Islet precursor cell (in vitro differentiated cells): ENCODE measurements around the gene GPATCH3.
"Not testable (repeated sequence)": the region's sequence is repeated elsewhere in the genome, so short reads cannot be mapped to it uniquely, and the experiment has no call there.

Experiments
- DNase-seq: peaks from one replicate; pipeline ENCODE4 v3.0.0-alpha.2; 2018

The GPATCH3 gene

DNA sequence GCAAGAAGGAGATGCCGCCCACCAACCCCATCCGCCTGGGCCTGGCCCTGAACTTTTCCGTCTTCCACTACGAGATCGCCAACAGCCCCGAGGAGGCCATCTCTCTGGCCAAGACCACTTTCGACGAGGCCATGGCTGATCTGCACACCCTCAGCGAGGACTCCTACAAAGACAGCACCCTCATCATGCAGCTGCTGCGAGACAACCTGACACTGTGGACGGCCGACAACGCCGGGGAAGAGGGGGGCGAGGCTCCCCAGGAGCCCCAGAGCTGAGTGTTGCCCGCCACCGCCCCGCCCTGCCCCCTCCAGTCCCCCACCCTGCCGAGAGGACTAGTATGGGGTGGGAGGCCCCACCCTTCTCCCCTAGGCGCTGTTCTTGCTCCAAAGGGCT lies 36.6 kb downstream of the GPATCH3 start:
- DNase-seq = no peak

DNA sequence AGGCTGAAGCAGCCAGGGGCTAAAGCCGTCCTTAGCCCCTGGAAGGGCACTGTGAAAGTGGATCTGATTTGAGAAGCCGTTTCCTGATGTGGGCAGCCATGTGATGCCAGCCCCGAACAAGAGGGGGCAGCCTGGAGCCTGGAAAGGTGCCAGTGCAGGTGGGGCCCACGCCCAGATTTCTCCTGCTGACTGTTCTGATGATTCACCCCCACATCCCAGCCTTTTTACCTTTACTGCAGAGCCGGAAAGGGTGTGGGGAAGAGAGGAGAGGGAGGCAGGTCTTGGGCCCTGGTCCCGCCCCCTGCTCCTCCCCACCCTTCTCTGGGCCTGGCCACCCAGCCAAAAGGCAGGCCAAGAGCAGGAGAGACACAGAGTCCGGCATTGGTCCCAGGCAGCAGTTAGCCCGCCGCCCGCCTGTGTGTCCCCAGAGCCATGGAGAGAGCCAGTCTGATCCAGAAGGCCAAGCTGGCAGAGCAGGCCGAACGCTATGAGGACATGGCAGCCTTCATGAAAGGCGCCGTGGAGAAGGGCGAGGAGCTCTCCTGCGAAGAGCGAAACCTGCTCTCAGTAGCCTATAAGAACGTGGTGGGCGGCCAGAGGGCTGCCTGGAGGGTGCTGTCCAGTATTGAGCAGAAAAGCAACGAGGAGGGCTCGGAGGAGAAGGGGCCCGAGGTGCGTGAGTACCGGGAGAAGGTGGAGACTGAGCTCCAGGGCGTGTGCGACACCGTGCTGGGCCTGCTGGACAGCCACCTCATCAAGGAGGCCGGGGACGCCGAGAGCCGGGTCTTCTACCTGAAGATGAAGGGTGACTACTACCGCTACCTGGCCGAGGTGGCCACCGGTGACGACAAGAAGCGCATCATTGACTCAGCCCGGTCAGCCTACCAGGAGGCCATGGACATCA lies 37.2 kb downstream of the GPATCH3 start, which contains the start of gene SFN:
TSS of gene SFN (plus strand) at position 369 of the 904 bp plus-strand sequence. CDS start at position 433, 64 bp downstream.
- DNase-seq = peak; percentile 97

DNA sequence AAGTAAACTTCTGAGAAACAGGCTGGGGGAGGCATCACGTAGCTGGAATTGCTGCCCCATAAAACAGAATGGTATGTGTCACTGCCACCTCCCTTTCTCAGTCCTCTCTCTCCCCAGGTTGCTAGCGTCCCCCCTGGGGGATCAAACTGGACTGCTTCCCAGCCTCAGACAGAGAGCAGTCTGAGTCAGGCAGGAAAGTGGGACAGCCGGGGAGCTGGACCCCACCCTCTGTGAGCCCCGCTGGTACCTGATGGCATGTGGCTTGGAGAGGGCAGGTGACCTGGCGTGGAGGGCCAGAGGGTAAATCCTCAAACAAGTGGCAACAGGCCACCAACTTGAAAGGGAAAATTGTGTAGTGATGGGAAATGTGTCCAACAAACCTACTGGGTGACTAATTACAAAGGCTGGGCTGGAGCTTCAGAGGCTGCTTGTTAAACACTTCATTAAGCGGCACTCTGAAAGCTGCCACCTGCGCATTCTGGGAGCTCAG lies 38.3 kb downstream of the GPATCH3 start:
- no peak for DNase-seq

DNA sequence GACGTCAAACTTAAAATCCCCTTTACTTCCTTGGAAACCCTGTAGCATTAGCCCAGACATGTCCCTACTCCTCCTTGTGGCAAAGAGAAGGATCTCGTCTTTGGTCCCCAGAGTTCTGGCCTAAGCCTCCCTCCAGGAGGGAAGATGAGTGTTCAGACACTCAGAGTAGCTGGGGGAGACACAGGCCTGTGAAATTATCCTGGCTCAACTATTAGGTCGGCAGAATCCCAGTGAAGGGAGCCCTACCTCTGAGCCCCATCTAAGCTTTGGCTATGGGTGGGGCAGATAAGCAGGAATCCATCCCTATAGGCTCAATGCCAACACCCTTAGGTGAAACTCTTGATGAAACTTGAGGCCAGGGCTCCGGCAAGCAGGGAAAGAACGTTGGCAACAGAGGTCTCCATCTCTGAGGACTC lies 39.0 kb downstream of the GPATCH3 start:
- DNase-seq = no peak

DNA sequence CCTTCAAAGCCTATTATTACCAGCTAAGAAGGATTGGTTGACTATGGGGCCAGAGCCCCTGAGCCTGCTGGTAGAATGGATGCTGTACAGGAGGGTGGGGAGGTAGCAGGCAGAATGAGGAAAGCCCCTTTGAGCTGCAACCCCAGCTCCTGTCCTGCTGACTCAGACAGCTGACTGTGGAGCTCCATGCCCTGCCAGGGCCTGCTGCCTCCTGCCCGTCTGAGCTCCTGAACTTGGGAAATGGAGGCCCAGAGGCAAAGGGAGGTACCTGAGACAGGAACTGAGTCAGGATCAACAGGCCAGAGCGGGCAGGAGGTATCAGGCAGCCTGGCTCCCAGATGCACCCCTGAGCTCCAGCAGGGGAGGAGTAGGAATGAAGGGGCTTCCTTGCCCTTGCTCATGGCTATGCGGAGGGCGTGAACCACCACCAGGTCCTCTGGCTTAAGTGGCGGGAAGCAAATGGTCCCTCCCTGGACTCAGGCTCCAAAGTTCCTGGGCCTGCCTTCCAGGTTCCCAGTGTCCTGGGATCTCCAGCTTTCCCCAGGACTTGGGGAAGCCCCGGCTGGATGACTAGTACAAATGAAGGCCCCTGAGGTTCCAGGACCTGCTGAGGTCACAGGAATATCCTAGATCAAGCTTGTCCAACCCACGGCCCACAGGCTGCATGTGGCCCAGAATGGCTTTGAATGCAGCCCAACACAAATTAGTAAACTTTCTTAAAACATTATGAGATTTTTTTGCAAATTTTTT lies 41.2 kb downstream of the GPATCH3 start:
- DNase-seq = no peak

DNA sequence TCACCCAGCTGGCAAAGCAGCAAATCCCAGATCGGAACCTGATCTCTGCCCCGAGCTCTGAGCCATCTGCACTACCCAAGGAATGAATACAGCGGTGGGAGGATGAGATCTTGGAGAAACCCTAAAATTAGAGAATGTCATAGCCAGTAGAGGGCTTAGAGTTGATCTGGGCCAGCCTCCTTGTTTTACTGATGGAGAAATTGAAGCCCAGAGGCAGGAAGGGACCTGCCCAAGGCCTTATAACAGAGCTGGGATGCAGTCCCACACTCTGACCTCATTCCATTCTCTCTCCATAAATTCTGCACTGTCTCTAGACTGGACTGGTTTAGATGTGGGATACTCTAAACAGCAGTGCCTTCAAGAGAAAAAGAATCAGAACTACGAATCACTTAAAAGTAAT lies 42.1 kb downstream of the GPATCH3 start:
- no peak for DNase-seq

DNA sequence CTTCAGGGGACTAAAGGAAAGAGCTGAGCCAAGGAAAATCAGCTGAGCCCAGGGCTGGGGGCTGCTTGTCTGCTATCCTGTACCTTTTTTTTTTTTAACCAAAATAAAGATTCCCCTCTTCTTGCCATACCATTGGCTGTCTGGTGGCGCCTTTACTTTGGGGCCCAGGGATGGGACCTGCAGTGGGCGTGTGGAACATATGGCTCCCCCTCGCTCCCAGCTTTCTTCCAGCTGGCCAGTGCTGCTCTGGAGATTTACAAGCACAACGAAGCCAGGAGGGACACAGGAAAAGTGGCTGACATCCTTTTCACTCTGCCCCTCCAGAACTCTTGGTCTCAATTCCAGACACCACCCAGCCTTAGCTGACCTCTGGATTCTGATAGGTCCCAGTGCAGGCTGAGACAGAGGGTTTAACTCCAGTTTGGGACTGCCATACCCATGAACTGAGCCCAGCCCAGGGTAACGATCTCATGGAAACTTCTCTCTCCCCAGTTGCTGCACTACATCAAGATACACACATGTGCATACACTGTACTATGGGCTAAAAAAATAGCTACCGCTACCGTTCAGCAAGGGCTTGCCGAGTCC lies 42.7 kb downstream of the GPATCH3 start:
- no peak for DNase-seq

DNA sequence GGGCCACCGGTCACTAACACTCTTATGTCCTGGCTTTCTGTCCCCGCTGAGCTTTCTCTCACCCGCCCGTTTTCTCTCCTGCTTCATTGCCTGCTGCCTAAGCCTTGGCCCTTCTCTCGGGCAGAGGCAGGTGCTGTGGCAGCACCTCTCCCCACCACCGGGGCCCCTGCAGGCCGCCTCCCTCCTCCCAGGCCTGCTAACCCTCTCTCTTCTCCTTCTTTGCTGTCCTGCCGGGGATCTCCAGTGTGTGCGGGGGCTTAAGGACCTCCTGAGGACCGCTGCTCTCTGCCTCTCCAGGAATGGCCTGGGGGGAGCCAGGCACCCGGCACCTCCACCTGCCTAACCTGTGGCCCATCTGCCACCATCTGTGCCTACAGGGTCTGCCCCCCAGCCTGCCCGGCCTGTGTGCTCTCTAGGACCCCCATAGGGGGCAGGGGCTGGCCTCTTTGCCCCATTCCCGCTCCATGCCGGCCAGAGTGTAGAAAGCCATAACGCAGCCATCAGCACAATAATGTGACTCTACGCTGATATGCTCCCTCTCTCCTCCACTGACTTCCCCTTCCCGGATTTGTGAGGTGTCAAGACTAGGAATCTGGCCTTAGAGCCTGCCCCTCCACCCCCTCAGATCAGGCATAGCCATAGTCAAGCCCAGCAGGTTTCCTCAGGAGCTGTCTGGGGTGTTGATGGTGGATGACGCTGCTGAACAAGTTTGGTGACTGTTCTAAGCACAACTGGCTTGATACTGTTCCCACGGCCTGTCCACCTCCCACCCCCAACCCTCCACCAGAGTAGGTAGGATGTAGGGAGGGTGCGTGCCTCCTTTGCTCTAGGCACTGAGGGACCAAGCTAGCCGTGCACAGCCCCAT lies 43.4 kb downstream of the GPATCH3 start:
- DNase-seq = peak; percentile 89

DNA sequence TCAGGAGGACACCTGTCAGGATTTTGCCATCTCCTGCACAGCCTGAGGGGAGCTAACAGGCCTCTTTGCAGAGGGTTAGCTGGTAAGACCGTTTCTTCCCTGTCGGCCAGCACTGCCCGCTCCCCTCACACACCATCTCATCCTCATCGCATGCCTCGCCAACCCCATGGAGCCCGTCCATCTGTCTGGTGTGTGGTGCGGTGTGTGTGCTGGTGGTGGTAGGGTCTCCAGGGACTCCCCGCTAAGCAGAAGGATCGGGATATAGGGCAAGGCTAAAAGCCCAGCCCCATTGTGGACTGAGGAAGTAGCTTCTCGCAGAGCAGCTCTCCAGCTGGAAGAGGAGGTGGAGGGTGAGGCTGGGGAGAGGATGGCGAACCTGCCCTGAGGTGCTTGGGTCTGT lies 44.1 kb downstream of the GPATCH3 start:
- DNase-seq = no peak

DNA sequence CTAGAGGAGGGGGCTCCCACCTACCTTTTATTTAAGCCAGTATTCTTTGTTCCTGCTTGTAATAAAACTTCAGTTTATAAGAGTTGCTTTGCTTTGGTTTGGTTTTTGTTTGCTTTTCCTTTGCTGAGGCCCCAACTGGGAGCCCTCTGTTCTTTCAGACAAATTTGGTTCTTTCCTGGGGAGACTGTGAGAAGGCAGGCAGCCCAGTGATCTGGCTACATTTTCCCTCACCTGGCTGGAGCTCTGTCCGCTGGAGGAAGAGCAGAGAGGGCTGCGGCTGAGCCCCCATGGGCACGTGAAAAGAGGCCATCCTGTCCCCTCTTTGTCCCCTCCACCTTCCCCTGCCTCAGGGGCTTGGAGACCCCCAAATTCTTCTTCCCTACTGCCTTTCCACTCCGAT lies 44.6 kb downstream of the GPATCH3 start:
- DNase-seq = no peak

DNA sequence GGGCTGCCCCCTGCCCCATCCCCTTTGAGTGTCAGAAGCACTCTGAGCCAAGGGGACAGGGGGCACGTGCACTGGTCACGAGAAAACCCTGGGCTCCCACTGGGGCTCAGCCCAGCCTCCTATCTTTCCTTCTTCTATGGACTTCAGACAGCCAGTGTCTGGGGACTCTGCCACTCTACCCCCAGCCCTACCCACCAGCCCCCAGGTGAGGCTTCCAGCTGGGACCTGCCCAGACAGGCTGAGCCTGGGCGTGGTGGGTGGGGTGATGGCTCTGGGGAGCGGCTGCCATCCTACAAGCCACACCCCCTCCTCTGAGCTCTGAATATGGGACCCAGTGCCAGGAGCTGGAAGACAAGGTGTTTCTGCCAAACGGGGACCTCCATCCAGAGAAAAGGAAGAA lies 45.4 kb downstream of the GPATCH3 start:
- no peak for DNase-seq

DNA sequence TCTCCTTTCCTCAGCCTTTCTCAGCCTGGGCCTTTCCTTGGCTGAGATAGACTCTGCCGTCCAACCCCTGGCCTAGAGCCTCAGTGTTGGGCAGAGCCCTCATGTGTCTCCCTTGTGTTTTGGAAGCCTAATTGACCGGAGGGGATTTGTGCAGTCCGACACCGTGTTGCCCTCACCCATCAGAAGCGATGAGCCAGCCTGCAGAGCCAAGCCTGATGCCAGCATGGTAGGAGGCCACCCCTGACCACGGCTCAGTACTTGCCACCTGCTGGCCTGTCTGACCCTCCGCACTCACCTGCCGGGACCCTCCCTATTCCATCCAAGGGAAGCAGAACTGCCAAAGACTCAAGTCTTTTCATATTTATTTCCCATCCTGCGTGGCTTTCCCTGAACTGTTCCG lies 46.7 kb downstream of the GPATCH3 start:
- DNase-seq = no peak

DNA sequence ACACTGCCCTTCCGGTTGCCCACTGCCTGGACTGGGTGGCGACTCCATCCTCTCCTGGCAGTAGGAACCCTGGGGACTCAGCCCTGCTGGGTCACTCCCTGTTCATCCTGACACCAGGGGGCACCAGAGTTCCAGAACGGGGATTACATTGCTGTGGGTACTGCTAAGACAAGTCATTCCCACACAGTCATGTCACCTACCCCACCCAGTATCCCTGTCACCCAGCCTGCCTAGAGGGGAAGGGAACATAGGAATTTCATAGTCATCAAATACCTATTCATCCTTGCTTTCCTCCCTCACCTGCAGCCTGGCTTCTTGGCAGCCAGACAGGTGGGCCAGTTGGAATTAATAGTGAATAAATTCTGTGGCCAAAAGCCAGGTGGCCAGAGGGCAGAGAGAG lies 47.1 kb downstream of the GPATCH3 start:
- DNase-seq = peak; percentile 95

DNA sequence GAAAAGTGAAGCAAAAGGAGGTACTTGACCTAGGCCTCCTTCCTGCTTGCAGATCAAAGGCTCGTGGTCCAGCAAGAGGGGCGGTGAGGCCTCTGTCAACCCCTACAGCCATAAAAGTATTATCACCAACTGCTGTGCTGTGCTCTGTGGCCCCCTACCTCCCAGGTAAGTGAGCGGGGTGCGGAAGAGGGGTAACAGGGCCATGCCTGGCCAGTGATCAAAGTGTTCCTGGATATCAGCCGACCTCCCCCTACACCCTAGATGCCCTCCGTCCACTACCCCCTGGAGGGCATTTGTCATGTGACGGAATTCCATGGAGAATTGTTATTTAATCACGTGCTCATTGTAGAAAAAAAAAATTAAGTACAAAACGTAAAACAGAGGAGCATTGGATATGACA lies 47.6 kb downstream of the GPATCH3 start:
- DNase-seq = peak; percentile 50

DNA sequence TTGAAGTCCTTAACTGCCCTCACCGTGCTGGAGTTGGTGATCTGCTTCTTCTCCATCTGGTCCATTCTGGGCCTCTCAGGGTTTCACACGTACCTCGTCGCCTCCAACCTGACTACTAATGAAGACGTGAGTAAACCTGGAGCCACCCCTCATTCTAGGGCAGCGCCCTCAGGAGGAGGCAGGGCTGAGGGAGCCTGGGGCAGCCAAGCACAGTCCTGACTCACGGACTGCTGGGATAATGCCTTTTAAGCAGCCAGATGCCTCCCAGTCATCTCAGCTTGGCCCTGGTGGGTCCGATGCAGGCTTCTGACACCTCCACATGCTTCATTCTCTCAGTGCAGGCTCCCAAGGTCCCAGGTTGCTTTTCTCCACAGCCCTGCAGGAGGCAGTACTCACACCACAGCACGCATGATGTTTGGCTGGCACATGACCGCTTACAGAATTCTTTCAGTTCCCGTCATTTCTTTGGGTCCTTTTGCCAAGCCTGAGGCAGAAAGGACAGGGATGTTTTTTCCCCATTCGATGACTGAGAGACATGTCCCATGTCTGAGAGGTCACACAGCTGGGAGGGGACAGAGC lies 49.1 kb downstream of the GPATCH3 start:
- peak; percentile 59 for DNase-seq

DNA sequence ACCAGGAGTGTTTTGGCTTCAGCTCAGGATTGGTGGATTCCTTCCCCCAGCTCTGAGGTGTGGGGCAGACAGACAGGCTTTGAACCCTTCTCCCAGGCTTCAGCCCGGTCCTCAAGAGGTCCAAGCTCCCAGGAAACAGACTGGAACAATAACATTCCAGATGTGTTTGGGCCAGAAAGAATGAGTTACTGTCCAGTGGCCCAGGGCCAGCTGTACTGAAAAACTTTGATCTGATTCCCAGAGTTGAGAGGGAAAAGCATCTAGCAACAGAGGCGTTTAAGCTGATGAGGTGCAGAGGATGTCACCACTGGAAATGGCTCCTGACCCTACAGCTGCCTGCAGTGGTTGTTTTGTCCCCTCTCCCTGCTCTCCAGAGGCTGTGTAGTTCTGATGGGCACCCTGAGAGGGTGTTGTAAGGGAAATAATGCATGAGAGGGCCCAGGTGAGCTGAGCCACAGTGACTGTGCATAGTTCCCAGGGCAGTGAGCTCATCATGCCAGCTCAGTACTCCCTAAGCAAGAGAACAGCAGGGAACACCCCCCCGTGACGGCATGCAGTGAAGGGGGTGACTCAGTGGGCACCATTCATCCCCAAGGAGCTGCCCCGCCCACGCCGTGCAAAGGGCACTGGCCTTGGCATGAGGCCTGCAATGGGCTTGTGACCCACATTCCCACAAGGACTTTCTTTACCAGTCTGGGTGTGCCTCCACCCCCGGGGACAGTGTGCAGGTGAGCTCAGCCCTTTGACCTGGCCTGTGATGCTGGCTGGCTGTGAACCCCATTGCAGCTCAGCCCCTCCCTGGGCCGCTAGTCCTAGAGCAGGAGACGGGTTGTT lies 51.1 kb downstream of the GPATCH3 start:
- peak; percentile 45 for DNase-seq

DNA sequence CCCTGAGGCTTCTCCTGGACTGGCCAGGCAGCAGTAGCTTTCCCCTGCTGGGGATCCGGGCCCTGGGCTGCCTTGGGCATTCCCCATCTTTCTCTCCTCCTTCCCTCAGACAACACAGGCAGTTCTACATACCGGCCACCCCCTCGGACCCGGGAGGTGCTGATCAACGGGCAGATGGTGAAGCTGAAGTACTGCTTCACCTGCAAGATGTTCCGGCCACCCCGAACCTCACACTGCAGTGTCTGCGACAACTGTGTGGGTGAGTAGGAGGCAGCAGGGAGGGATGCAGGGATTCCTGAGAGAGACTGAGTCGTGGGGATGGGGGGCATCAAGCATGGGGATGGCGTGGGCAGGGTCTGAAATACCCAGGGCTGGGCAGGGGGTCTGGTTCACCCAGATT lies 51.8 kb downstream of the GPATCH3 start:
- no peak for DNase-seq

DNA sequence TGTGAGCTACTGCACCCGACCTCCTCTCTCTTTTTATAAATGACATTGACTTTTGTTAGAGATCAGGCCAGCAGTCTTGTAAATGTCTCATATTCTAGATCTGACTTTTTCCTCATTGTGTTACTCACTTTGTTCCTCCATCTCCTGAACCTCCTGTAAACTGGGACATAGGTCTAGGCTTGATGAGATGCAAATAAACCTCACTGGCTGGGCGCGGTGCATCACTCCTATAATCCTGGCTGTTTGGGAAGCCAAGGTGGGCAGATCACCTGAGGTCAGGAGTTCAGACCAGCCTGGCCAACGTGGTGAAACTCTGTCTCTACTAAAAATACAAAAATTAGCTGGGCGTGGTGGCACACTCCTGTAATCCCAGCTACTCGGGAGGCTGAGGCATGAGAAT lies 52.4 kb downstream of the GPATCH3 start:
- DNase-seq = not testable (repeated sequence)

DNA sequence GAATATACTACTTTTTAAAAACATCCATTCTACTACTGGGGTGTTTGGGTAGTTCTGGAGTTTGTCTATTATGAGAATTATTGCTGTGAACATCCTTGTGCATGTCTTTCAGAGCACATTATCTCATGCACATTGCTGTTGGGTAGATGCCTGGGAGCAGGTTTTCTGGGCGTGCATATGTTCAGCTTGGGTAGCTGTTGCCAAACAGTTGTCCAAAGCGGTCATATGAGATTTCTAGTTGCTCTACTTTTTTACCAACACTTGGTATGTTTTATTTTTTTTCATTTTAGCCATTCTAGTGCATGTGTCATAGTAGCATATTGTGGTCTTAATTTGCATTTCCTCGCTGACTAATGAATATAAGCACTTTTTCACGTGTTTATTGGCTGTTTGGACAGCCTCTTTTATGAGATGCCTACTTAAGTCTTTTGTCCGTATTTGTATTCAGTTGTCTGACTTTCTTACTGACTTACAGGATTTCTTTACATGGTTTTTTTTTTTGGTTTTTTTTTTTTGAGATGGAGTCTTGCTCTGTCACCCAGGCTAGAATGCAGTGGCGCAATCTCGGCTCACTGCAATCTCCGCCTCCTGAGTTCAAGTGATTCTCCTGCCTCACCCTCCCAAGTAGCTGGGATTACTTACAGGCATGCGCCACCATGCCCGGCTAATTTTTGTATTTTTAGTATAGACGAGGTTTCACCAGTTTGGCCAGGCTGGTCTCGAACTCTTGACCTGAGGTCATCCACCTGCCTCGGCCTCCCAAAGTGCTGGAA lies 55.7 kb downstream of the GPATCH3 start:
- no peak for DNase-seq
